GM18519 (cell line): ENCODE data around the gene LTB.

ENCODE experiments used
- ATAC-seq: cut with Tn5 transposase; IDR thresholded peaks from one replicate; pipeline ENCODE4 v1.9.1; 2021; ENCODE audit warnings: mild to moderate bottlenecking, moderate library complexity; ENCODE audit not compliant: unreplicated experiment, low FRiP score

LTB gene

GRCh38 chr6:31576897-31577578 lies 5.2 kb downstream of the LTB start:
- ATAC-seq = no peak

GRCh38 chr6:31575952-31576685 lies 6.1 kb downstream of the LTB start:
- no peak for ATAC-seq

DNA sequence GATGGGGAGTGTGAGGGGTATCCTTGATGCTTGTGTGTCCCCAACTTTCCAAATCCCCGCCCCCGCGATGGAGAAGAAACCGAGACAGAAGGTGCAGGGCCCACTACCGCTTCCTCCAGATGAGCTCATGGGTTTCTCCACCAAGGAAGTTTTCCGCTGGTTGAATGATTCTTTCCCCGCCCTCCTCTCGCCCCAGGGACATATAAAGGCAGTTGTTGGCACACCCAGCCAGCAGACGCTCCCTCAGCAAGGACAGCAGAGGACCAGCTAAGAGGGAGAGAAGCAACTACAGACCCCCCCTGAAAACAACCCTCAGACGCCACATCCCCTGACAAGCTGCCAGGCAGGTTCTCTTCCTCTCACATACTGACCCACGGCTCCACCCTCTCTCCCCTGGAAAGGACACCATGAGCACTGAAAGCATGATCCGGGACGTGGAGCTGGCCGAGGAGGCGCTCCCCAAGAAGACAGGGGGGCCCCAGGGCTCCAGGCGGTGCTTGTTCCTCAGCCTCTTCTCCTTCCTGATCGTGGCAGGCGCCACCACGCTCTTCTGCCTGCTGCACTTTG lies 6.8 kb downstream of the LTB start, which contains the start of gene TNF:
Gene TNF (plus strand): TSS at position 231 of the 567 bp plus-strand sequence. CDS start 177 bp downstream, at position 408.
- ATAC-seq = no peak

DNA sequence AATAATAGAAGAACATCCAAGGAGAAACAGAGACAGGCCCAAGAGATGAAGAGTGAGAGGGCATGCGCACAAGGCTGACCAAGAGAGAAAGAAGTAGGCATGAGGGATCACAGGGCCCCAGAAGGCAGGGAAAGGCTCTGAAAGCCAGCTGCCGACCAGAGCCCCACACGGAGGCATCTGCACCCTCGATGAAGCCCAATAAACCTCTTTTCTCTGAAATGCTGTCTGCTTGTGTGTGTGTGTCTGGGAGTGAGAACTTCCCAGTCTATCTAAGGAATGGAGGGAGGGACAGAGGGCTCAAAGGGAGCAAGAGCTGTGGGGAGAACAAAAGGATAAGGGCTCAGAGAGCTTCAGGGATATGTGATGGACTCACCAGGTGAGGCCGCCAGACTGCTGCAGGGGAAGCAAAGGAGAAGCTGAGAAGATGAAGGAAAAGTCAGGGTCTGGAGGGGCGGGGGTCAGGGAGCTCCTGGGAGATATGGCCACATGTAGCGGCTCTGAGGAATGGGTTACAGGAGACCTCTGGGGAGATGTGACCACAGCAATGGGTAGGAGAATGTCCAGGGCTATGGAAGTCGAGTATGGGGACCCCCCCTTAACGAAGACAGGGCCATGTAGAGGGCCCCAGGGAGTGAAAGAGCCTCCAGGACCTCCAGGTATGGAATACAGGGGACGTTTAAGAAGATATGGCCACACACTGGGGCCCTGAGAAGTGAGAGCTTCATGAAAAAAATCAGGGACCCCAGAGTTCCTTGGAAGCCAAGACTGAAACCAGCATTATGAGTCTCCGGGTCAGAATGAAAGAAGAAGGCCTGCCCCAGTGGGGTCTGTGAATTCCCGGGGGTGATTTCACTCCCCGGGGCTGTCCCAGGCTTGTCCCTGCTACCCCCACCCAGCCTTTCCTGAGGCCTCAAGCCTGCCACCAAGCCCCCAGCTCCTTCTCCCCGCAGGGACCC lies 7.8 kb downstream of the LTB start:
- no peak for ATAC-seq

GRCh38 chr6:31573239-31574105 lies 8.8 kb downstream of the LTB start:
- ATAC-seq = no peak

DNA sequence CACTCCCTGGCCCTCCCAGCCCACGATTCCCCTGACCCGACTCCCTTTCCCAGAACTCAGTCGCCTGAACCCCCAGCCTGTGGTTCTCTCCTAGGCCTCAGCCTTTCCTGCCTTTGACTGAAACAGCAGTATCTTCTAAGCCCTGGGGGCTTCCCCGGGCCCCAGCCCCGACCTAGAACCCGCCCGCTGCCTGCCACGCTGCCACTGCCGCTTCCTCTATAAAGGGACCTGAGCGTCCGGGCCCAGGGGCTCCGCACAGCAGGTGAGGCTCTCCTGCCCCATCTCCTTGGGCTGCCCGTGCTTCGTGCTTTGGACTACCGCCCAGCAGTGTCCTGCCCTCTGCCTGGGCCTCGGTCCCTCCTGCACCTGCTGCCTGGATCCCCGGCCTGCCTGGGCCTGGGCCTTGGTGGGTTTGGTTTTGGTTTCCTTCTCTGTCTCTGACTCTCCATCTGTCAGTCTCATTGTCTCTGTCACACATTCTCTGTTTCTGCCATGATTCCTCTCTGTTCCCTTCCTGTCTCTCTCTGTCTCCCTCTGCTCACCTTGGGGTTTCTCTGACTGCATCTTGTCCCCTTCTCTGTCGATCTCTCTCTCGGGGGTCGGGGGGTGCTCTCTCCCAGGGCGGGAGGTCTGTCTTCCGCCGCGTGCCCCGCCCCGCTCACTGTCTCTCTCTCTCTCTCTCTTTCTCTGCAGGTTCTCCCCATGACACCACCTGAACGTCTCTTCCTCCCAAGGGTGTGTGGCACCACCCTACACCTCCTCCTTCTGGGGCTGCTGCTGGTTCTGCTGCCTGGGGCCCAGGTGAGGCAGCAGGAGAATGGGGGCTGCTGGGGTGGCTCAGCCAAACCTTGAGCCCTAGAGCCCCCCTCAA lies 9.9 kb downstream of the LTB start, which contains the start of gene LTA:
Gene LTA (plus strand): TSS at position 249 of the 871 bp plus-strand sequence. CDS start 454 bp downstream, at position 703.
- ATAC-seq = no peak

GRCh38 chr6:31569861-31570536 lies 12.2 kb downstream of the LTB start:
- ATAC-seq = no peak

GRCh38 chr6:31568537-31568961 lies 13.7 kb downstream of the LTB start:
- peak; percentile 48 for ATAC-seq

- ATAC-seq = no peak
Measured at GRCh38 chr6:31567531-31568370, 14.5 kb downstream of the LTB start.

- no peak for ATAC-seq
Measured at GRCh38 chr6:31560697-31561058, 21.5 kb downstream of the LTB start.

- no peak for ATAC-seq
Measured at GRCh38 chr6:31559958-31560696, 22.1 kb downstream of the LTB start.

DNA sequence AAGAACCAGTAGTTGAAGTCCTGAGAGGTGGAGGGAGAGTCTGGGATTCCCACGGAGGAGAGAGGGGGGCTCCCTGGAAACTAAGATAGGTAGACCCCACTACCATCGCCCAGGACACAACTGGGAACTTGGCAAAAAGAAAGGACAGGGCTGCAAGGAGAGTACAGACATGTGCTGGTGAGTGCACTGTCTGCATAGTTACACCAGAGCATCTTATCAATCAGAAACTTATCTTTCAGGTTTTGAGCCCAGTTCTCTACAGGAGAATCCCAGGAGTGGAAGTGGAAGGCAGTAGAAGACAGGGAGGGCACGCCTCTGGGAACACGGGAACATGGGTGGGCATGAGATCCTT lies 22.6 kb downstream of the LTB start:
- no peak for ATAC-seq

GRCh38 chr6:31558631-31559500 lies 23.4 kb downstream of the LTB start:
- no peak for ATAC-seq

GRCh38 chr6:31558318-31558625 lies 24.0 kb downstream of the LTB start:
- ATAC-seq = no peak

DNA sequence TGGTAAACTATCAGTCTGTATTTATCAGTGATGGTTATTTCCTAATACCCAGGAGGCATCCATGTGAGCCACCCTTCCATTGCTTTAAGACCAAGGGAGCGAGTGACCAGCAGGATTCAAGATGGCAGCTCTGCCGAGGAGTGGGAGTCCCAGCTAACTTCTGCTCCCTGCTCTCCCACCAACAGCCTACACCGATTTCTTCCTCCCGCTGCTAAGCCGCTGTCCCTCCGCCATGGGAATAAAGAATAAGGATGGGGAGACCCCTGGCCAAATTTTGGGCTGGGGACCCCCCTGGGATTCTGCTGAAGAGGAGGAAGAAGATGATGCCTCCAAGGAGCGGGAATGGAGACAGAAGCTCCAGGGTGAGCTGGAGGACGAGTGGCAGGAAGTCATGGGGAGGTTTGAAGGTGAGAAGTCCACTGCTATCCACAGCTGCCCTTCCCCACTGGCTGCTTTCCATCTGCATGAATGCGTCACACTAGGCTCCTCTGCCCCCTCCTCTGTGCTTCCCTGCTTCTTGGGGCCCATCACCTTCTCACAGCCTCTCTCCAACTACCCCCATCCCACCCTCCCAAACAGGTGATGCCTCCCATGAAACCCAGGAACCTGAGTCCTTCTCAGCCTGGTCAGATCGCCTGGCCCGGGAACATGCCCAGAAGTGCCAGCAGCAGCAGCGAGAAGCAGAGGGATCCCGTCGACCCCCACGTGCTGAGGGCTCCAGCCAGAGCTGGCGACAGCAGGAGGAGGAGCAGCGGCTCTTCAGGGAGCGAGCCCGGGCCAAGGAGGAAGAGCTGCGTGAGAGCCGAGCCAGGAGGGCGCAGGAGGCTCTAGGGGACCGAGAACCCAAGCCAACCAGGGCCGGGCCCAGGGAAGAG lies 24.5 kb downstream of the LTB start:
- ATAC-seq = no peak
